Natural killer cell (primary cell): ENCODE results near the gene FASTK. TPM values are rescaled to one million over a fixed set of nuclear protein-coding genes. Genes with fewer than 3 reads are reported as not detected.

Experiments
- ATAC-seq, 3 donors: fragments of 150-1000 bp in 2 of 3; fragments of 200-7000 bp in 1 of 3; cut with Tn5 transposase; 1 replicate in 1 of 3; 2 replicates in 2 of 3; pipeline ENCODE4 v1.10.0; 2021; ENCODE audit warnings: mild to moderate bottlenecking in 2 of 3, moderate library complexity in 2 of 3
- DNase-seq, 2 donors: peaks; one replicate each; pipeline versions ENCODE4 v3.0.0 to v3.0.0-alpha.2; 2013 to 2021; ENCODE audit warnings: mixed read lengths in 1 of 2
- H3K27ac ChIP-seq: one replicate; pipeline ENCODE4 v1.5.1; 2013; ENCODE audit warnings: mild to moderate bottlenecking, low read length
- H3K27me3 ChIP-seq: one replicate; pipeline ENCODE4 v1.6.1; 2013; ENCODE audit warnings: low read length; ENCODE audit not compliant: control insufficient read depth, insufficient read depth
- H3K36me3 ChIP-seq: one replicate; pipeline ENCODE4 v1.6.1; 2013; ENCODE audit warnings: low read length; ENCODE audit not compliant: control insufficient read depth, insufficient read depth
- H3K4me1 ChIP-seq: one replicate; pipeline ENCODE4 v1.6.1; 2013; ENCODE audit warnings: low read length; ENCODE audit not compliant: control insufficient read depth, insufficient read depth
- H3K4me3 ChIP-seq: one replicate; pipeline ENCODE4 v1.5.1; 2013; ENCODE audit warnings: low read length
- H3K9me3 ChIP-seq: one replicate; pipeline ENCODE4 v1.6.1; 2013; ENCODE audit warnings: low read length; ENCODE audit not compliant: control insufficient read depth, insufficient read depth
- H3K27ac Mint-ChIP-seq, 2 donors: one replicate each; pipeline ENCODE4 v1.8.0; 2022; ENCODE audit warnings: mild to moderate bottlenecking in 2 of 2, mixed read lengths in 2 of 2, moderate library complexity in 1 of 2
- H3K27me3 Mint-ChIP-seq, 2 donors: one replicate each; pipeline ENCODE4 v1.8.0; 2022; ENCODE audit warnings: low read depth in 2 of 2, mixed read lengths in 2 of 2
- H3K36me3 Mint-ChIP-seq: one replicate; pipeline ENCODE4 v1.8.0; 2022; ENCODE audit warnings: mixed read lengths
- H3K4me1 Mint-ChIP-seq, 2 donors: one replicate each; pipeline ENCODE4 v1.8.0; 2022; ENCODE audit warnings: mixed read lengths in 2 of 2
- H3K4me3 Mint-ChIP-seq: one replicate; pipeline ENCODE4 v1.8.0; 2022; ENCODE audit warnings: mild to moderate bottlenecking, moderate library complexity, mixed read lengths
- H3K9me3 Mint-ChIP-seq, 2 donors: one replicate each; pipeline ENCODE4 v1.8.0; 2022; ENCODE audit warnings: mixed read lengths in 2 of 2
- CTCF ChIP-seq: fragments of 200-600 bp; IDR thresholded peaks from one replicate; pipeline ENCODE4 v1.8.0; 2022; ENCODE audit warnings: antibody characterized with exemption
- WGBS: methylation state at CpG from one replicate; pipeline ENCODE4 v1.1.7; 2013; ENCODE audit warnings: missing lambda C conversion rate; ENCODE audit not compliant: insufficient coverage; 5-methylcytosine and 5-hydroxymethylcytosine counted together
- intact Hi-C: fragments of 100-400 bp; cut with micrococcal nuclease; formaldehyde crosslinking; loops from one replicate; pipeline ENCODE4 v1.14.2; 2022
- total RNA-seq, 4 donors: library from RNA; stranded (reverse); fragments of 120-200 nt in 1 of 4; gene quantifications; one replicate each; pipeline versions ENCODE4 v1.2.3 to v1.2.4, GENCODE V29; 2013 to 2022

FASTK gene
- total RNA-seq, 3 donors from 2014 or later (not counting 1 experiment from before 2014, with no cell fraction given), result 72.8 to 89.4 (median 85.2) TPM

DNA sequence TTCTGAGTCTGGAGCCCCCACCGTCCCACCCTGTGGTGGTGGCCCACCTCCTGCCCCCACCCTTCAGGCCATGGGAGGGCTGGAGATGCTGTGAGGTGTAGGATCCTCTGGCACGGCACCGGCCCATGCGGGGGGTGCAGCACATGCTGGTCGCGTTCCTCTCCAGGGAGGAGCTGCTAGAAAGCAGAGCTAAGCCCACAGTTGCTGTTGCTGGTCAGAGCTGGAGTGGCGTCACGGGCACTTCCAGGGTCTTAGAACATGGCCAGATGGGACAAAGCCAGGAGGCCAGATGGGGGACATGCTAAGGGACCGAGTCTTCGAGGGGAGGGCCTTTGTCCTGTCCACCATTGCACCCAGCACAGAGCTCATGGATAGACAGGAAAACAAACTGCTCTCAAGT is 27.3 kb upstream of the FASTK start:
- no peaks in the 10 kb centered on the region for H3K36me3 ChIP-seq
- Mint-ChIP-seq H3K27me3 (no peaks in the 10 kb centered on the region), H3K36me3 (no peaks in the 10 kb centered on the region), H3K27ac (no peak overlapping the region), H3K4me1 (peaks cover 0 to 14% of the 10 kb centered on the region in 2 donors), H3K9me3 (no peaks in the 10 kb centered on the region), H3K4me3 (no peak overlapping the region)
- H3K4me3 ChIP-seq, result no peak overlapping the region
- ATAC-seq, result no peak
- H3K9me3 ChIP-seq, result no peaks in the 10 kb centered on the region
- no peak overlapping the region for H3K27ac ChIP-seq
- intact Hi-C loops, result no loop called here
- no peak for TF ChIP-seq CTCF
- WGBS, result 91% methylated on average over 10 of the region's 10 CpGs
- no peaks in the 10 kb centered on the region for H3K27me3 ChIP-seq
- DNase-seq, result no peak
- peaks cover 8% of the 10 kb centered on the region for H3K4me1 ChIP-seq

DNA sequence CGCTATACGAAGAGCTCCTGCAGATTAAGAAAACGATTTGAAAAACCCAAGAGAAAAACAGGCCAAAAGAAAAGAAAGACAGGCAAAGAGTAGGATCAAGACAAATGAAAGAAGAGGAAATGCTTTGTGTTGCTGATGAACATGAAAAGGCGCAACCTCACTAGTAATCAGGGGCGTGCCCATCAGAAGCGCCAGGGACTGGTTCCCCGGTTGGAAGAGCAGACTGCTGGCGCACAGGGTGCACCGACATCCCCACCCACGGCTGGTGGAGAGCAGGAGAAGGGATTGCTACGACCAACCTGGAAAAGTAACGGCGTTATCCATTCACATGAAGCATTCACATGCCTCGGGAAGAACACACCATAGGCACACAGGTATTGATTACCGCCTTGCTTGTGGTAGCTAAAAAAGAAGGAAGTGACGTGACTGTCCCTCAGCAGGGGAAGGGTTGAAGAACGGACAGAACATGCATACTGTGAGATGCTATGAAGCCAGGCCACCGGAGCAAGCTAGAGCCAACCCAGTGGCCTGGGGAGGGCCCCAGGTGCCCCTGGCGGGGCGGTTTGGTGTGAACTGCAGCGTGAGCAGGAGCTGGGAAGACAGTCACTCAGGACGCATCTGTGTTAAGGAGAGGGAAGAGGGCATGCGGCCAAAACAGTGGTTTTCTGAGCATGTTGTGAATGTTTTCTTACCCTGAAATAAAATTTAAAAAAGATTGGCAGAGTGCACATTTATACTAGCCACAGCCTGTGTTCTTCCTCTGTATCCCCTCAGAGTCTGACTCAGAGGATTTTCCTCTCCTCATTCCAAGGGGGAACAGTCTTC is 24.0 kb upstream of the FASTK start:
- DNase-seq (no peak), ATAC-seq (no peak)
- Histone ChIP-seq H3K27me3 (no peaks in the 10 kb centered on the region), H3K27ac (no peak overlapping the region), H3K36me3 (no peaks in the 10 kb centered on the region), H3K9me3 (no peaks in the 10 kb centered on the region), H3K4me1 (no peaks in the 10 kb centered on the region), H3K4me3 (no peak overlapping the region)
- 74% methylated on average over 23 of the region's 23 CpGs for WGBS
- no peak for TF ChIP-seq CTCF
- no peak overlapping the region for H3K27ac Mint-ChIP-seq
- H3K36me3 Mint-ChIP-seq, result no peaks in the 10 kb centered on the region
- no peak overlapping the region for H3K4me3 Mint-ChIP-seq
- H3K9me3 Mint-ChIP-seq, result no peaks in the 10 kb centered on the region
- H3K27me3 Mint-ChIP-seq, result no peaks in the 10 kb centered on the region
- intact Hi-C loops, result no loop called here
- peaks cover 0 to 6% of the 10 kb centered on the region in 2 donors for H3K4me1 Mint-ChIP-seq

DNA sequence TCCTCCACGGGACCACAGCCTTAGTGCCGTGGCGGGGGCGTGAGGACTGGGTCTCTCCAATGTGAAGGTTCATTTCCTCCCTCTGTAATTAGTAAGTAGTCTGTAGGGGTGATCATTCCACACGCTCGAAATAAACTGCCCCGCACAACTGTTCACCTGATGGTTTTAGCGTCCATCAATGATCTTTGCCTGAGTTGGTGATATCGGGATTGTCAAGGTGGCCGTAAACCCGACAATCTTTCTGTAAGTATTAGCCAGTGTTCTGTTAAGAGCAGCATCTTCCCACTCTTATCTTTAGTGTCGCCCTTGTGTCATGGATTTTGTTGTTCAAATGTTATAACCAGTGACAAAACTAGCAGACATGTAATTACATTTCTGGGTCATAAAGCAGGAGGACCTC is 23.4 kb upstream of the FASTK start:
- no peak overlapping the region for H3K4me3 Mint-ChIP-seq
- H3K9me3 Mint-ChIP-seq, result no peaks in the 10 kb centered on the region

More for the DNA sequence above, 23.4 kb upstream of the FASTK start:
- Mint-ChIP-seq H3K27ac (no peak overlapping the region), H3K36me3 (no peaks in the 10 kb centered on the region), H3K27me3 (no peaks in the 10 kb centered on the region), H3K4me1 (peaks cover 0 to 6% of the 10 kb centered on the region in 2 donors)
- no peak for TF ChIP-seq CTCF
- DNase-seq (no peak), ATAC-seq (no peak)
- H3K27me3 ChIP-seq, result no peaks in the 10 kb centered on the region
- no peaks in the 10 kb centered on the region for H3K9me3 ChIP-seq
- no peaks in the 10 kb centered on the region for H3K4me1 ChIP-seq
- no peak overlapping the region for H3K4me3 ChIP-seq
- no peaks in the 10 kb centered on the region for H3K36me3 ChIP-seq
- WGBS, result 95% methylated on average over 11 of the region's 12 CpGs
- intact Hi-C loops, result no loop called here
- no peak overlapping the region for H3K27ac ChIP-seq
